ENCODE results near the gene GPC6. TPM values are rescaled to one million over a fixed set of nuclear protein-coding genes. Genes with fewer than 3 reads are reported as not detected.

GPC6 gene
- total and polyA plus RNA-seq, 9 of the 15 experiments (the other 6 are each of a cell fraction or from before 2014, with no cell fraction given): under 0.01 to 0.20 (median 0.01) TPM; not detected in 4

DNA sequence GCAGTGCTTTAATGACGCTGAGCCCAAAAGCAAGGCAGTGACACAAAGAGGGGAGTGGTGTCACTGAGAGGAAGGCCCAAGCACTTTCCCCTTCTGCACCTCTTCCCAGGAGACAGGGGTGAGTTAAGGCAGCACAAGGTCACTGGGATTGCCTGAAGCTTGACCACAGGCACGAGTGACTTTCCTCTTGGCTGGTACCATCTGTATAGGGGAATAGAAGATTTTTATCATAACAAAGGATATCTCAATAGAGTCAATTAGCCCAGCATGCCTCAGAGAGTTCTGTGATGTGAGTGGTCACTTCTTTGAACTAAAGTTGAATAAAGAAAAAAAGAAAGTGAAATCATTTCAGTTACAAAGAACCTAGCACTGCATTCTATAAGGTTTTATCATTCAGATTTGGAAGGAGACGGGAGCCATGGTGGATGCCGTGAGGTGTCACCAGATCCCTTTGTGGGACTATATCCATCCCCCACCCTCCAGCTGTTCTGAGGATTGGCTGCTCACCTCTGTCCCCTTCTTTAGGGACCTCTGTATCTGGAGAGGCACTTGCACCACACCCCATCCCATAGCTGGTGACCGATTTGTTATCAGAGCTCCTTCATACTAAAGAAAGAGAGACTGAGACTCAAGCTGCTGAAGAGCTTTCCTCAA is 961.7 kb downstream of the GPC6 start:
- Histone ChIP-seq H3K4me1 (replicated peaks in 1 of 2; ENCODE audit: control insufficient read depth in 2 of 2, insufficient read depth in 2 of 2, low read length in 2 of 2) (no peaks in the 10 kb centered on the region), H3K9me1 (ENCODE audit: control insufficient read depth, insufficient read depth, low read length) (no peaks in the 10 kb centered on the region), H4K20me1 (replicated peaks; ENCODE audit: control insufficient read depth, insufficient read depth, low read length) (no peaks in the 10 kb centered on the region), H3K9me3 (replicated peaks; ENCODE audit: control insufficient read depth, insufficient read depth, low read depth, low read length) (no peaks in the 10 kb centered on the region), H3K27ac (ENCODE audit: extremely low read depth, low read depth, low read length) (no peak overlapping the region), H2AFZ (ENCODE audit: low read depth, low read length) (no peak overlapping the region), H3K4me3 (no peak overlapping the region), H3K9ac (ENCODE audit: insufficient read depth in 1 of 2, low read depth in 2 of 2, low read length in 2 of 2) (no peak overlapping the region), H3K36me3 (ENCODE audit: control insufficient read depth, insufficient read depth, low read length) (no peaks in the 10 kb centered on the region), H3K4me2 (ENCODE audit: insufficient read depth, low read length) (no peak overlapping the region), H3K79me2 (ENCODE audit: control insufficient read depth, insufficient read depth, low read length) (no peaks in the 10 kb centered on the region), H3K27me3 (ENCODE audit: control insufficient read depth in 2 of 2, insufficient read depth in 2 of 2, low read length in 2 of 2) (no peaks in the 10 kb centered on the region)
- in situ Hi-C loops (cut with MboI) (no loop called here), intact Hi-C loops (cut with micrococcal nuclease) (no loop called here)
- ATAC-seq (no peak), DNase-seq (ENCODE audit: extremely low read depth in 1 of 4, low spot score in 3 of 4) (no peak), FAIRE-seq (no peak)
- BruUV-seq (replicated peaks): no TSS peak
- ChIA-PET CTCF (ENCODE audit: low intra/inter-chr PET ratio) (no interaction called here), POLR2A (no interaction called here)
- WGBS (ENCODE audit: insufficient coverage, low coverage, missing lambda C conversion rate): 0% methylated on average over 4 of the region's 5 CpGs
- TF ChIP-seq, protein P1, sequence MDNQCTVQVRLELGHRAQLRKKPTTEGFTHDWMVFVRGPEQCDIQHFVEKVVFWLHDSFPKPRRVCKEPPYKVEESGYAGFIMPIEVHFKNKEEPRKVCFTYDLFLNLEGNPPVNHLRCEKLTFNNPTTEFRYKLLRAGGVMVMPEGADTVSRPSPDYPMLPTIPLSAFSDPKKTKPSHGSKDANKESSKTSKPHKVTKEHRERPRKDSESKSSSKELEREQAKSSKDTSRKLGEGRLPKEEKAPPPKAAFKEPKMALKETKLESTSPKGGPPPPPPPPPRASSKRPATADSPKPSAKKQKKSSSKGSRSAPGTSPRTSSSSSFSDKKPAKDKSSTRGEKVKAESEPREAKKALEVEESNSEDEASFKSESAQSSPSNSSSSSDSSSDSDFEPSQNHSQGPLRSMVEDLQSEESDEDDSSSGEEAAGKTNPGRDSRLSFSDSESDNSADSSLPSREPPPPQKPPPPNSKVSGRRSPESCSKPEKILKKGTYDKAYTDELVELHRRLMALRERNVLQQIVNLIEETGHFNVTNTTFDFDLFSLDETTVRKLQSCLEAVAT (IDR thresholded peaks at IDR 0.05): no peak
- TF ChIP-seq NR0B1 (IDR thresholded peaks at IDR 0.05; ENCODE audit: partially characterized antibody) (no peak), GABPB1 (CRISPR knock-in tag; IDR thresholded peaks at IDR 0.05) (no peak), CREBBP (IDR thresholded peaks at IDR 0.05; ENCODE audit: low read depth, low read length) (no peak), POLR2AphosphoS5 (IDR thresholded peaks at IDR 0.05; ENCODE audit: control insufficient read depth, insufficient read depth, low read depth, low read length) (no peak), PHF8 (IDR thresholded peaks at IDR 0.05; ENCODE audit: borderline replicate concordance, low read length) (no peak), NFIC (IDR thresholded peaks at IDR 0.05) (no peak)
